ENCODE measurements around the gene PLXNB2.

DNA sequence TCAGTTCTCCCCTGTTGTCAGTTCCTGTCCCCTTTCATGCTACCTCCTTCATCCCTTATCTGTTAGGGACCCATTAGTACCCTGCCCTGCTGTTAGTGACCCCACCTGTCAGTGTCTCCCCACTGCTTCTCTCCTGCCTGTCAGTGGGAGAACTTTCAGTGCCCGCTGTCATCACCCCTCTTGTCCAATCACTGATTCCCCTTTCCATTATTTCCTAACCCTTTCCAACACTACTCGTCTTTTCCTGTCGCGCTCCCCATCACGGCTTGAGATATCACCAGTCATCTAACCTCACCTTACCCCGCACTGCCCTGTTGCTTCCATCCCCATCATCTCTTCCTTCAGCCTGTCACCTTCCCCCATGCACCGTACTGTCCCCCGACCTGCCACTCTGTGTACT is 39.7 kb upstream of the PLXNB2 start:
- TF ChIP-seq CTCF (IDR thresholded peaks at IDR 0.05; ENCODE audit: low read length) = no peak
- no peak for TF ChIP-seq EZH2phosphoT487 (IDR thresholded peaks at IDR 0.05; ENCODE audit: low read length)
